ENCODE data around the gene CERS6.

The CERS6 gene

DNA sequence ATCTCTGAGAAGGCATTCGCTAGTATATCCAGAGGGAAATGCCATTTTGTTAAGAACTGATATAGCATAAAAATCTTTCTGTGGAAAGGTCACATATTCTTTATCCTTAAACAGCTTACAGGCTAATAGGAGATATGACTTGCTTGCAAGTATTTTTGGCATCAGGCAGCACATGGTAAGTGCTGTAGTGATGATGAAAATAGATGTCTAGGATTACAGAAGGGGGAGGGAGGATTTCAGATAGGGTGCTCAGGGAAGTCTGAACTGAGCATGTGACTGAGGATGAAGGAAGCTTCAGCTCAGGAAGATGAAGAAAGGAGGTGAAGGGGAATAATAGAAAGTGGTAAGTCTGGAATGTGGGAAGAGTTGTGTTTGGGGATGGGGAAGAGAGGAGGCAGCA, 187.9 kb downstream of the CERS6 start:
- Histone ChIP-seq H3K27me3 (ENCODE audit: control insufficient read depth, insufficient read depth, low read length) (no peaks in the 10 kb centered on the region), H3K4me1 (peaks cover 9% of the 10 kb centered on the region), H3K79me2 (peaks cover 4% of the 10 kb centered on the region), H3K9ac (no peak overlapping the region), H3K4me2 (ENCODE audit: low read length) (no peak overlapping the region), H3K27ac (no peak overlapping the region), H3K36me3 (ENCODE audit: control insufficient read depth, insufficient read depth, low read length) (no peaks in the 10 kb centered on the region), H3K9me3 (ENCODE audit: control insufficient read depth, low read length) (no peaks in the 10 kb centered on the region), H2AFZ (no peak overlapping the region), H3K4me3 (ENCODE audit: low read depth, low read length) (no peak overlapping the region)
- TF ChIP-seq, protein P1, sequence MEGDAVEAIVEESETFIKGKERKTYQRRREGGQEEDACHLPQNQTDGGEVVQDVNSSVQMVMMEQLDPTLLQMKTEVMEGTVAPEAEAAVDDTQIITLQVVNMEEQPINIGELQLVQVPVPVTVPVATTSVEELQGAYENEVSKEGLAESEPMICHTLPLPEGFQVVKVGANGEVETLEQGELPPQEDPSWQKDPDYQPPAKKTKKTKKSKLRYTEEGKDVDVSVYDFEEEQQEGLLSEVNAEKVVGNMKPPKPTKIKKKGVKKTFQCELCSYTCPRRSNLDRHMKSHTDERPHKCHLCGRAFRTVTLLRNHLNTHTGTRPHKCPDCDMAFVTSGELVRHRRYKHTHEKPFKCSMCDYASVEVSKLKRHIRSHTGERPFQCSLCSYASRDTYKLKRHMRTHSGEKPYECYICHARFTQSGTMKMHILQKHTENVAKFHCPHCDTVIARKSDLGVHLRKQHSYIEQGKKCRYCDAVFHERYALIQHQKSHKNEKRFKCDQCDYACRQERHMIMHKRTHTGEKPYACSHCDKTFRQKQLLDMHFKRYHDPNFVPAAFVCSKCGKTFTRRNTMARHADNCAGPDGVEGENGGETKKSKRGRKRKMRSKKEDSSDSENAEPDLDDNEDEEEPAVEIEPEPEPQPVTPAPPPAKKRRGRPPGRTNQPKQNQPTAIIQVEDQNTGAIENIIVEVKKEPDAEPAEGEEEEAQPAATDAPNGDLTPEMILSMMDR (IDR thresholded peaks at IDR 0.05) = no peak

DNA sequence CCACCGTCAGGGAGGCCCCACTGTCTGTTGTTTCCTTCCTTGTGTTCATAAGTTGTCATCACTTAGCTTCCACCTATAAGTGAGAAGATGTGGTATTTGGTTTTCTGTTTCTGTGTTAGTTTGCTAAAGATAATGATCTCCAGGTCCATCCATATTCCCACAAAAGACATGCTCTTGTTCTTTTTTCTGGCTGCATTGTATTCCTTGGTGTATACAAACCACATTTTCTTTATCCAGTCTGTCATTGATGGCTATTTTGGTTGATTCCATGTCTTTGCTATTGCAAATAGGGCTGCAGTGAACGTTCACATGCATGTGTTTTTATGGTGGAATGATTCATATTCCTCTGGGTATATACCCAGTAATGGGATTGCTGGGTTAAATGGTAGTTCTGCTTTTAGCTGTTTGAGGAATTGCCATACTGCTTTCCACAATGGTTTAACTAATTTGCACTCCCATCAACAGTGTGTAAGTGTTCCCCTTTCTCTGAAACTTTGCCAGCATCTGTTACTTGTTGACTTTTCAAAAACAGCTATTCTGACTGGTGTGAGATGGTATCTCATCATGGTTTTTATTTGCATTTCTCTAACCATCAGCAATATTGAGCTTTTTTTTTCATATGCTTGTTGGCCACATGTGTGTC, 189.7 kb downstream of the CERS6 start:
- TF ChIP-seq, protein P1 (IDR thresholded peaks at IDR 0.05) = no peak
- no peak overlapping the region for H3K27ac ChIP-seq

DNA sequence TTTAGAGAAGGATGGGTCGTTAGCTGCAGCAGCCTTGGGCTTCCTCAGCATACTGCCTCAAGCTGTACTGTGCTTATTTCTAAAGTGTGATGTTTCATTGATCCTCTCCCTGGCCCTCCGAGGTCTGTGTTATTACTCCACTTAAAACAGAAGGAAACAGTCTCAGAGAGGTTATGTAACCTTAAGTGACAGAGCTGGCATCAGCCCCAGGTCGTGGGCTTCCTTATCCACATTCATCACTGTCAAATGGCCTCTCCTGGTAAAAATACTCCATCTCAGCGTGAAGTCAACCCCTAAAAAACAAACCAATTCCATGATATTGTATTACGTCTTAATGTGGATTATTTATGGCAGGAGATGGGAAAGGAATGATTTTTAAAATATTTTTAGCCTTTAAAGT, 193.0 kb downstream of the CERS6 start:
- H3K4me3 ChIP-seq (ENCODE audit: low read depth, low read length) = no peak overlapping the region
- H2AFZ ChIP-seq = no peak overlapping the region
- no peaks in the 10 kb centered on the region for H3K9me3 ChIP-seq (ENCODE audit: control insufficient read depth, low read length)
- no peak overlapping the region for H3K9ac ChIP-seq
- H3K4me1 ChIP-seq = peaks cover 7% of the 10 kb centered on the region
- no peaks in the 10 kb centered on the region for H3K36me3 ChIP-seq (ENCODE audit: control insufficient read depth, insufficient read depth, low read length)
- no peak overlapping the region for H3K4me2 ChIP-seq (ENCODE audit: low read length)
- H3K27me3 ChIP-seq (ENCODE audit: control insufficient read depth, insufficient read depth, low read length) = no peaks in the 10 kb centered on the region
- H3K27ac ChIP-seq = no peak overlapping the region
- TF ChIP-seq, protein P1 (IDR thresholded peaks at IDR 0.05) = no peak
- H3K79me2 ChIP-seq = no peaks in the 10 kb centered on the region

More for the DNA sequence above, 189.7 kb downstream of the CERS6 start:
- H3K4me1 ChIP-seq = peaks cover 11% of the 10 kb centered on the region
- H3K4me3 ChIP-seq (ENCODE audit: low read depth, low read length) = no peak overlapping the region
- H2AFZ ChIP-seq = no peak overlapping the region
- no peaks in the 10 kb centered on the region for H3K27me3 ChIP-seq (ENCODE audit: control insufficient read depth, insufficient read depth, low read length)
- no peak overlapping the region for H3K9ac ChIP-seq
- no peak overlapping the region for H3K4me2 ChIP-seq (ENCODE audit: low read length)
- H3K79me2 ChIP-seq = peaks cover 4% of the 10 kb centered on the region
- H3K9me3 ChIP-seq (ENCODE audit: control insufficient read depth, low read length) = no peaks in the 10 kb centered on the region
- H3K36me3 ChIP-seq (ENCODE audit: control insufficient read depth, insufficient read depth, low read length) = no peaks in the 10 kb centered on the region

DNA sequence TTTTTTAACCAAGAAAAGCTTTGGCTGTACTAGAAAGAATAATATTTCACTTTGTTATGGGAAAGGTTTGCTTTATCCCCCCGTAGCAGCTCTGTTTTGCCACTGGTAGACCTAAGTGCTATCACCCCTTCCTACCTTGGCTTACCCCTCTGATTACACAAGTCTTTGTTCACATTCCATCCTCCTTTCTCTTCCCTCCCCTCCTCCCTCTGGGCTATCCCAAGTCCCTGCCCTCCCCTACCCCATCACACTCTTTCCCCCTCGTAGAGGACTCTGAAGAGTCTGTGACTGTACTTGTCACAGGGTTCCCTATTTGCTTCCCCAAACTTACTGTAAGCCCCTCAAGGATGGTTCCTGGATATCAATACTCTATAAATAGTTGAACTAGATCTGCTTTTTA, 193.5 kb downstream of the CERS6 start:
- Histone ChIP-seq H3K36me3 (ENCODE audit: control insufficient read depth, insufficient read depth, low read length) (no peaks in the 10 kb centered on the region), H3K4me2 (ENCODE audit: low read length) (no peak overlapping the region), H3K4me1 (peaks cover 7% of the 10 kb centered on the region), H2AFZ (no peak overlapping the region), H3K79me2 (no peaks in the 10 kb centered on the region), H3K9ac (no peak overlapping the region), H3K27ac (no peak overlapping the region), H3K9me3 (ENCODE audit: control insufficient read depth, low read length) (no peaks in the 10 kb centered on the region), H3K27me3 (ENCODE audit: control insufficient read depth, insufficient read depth, low read length) (no peaks in the 10 kb centered on the region), H3K4me3 (ENCODE audit: low read depth, low read length) (no peak overlapping the region)
- TF ChIP-seq, protein P1 (IDR thresholded peaks at IDR 0.05) = no peak

DNA sequence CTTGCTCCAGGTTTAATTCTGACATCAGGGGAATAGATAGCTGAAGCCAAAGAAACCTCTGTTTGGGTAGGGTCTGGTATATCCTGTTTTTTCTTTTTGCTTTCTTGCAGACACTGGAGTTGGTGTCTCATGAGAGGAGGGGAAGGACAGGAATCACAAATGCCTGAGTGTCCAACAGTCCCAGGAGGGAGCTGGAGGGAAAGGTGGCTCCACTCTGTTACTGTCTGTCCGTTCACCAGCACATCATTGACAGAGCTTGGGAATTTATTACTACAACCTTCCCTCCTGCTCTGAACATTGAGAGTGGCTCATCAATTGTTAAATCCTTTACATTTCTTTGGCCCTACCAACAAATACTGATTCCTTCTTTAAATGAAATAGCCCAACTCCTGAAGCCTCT, 194.1 kb downstream of the CERS6 start:
- no peaks in the 10 kb centered on the region for H3K27me3 ChIP-seq (ENCODE audit: control insufficient read depth, insufficient read depth, low read length)
- TF ChIP-seq, protein P1 (IDR thresholded peaks at IDR 0.05) = no peak
- no peak overlapping the region for H3K9ac ChIP-seq
- no peak overlapping the region for H2AFZ ChIP-seq
- no peak overlapping the region for H3K4me3 ChIP-seq (ENCODE audit: low read depth, low read length)
- no peak overlapping the region for H3K27ac ChIP-seq
- H3K36me3 ChIP-seq (ENCODE audit: control insufficient read depth, insufficient read depth, low read length) = no peaks in the 10 kb centered on the region
- H3K4me2 ChIP-seq (ENCODE audit: low read length) = no peak overlapping the region
- H3K4me1 ChIP-seq = peaks cover 7% of the 10 kb centered on the region
- no peaks in the 10 kb centered on the region for H3K9me3 ChIP-seq (ENCODE audit: control insufficient read depth, low read length)
- H3K79me2 ChIP-seq = no peaks in the 10 kb centered on the region

Measured in parathyroid adenoma (tissue), 2 donors.